Astrocyte of the cerebellum (primary cell): ENCODE results near the gene TEPSIN.
A peak's percentile ranks its signal among the peaks of the same experiment; 100 is the strongest.

Experiments
- DNase-seq: peaks from one replicate; pipeline ENCODE4 v3.0.0-alpha.2; 2011; ENCODE audit warnings: low read depth
- H3K4me3 ChIP-seq: 2 replicates; pipeline ENCODE4 v1.5.1; 2011; ENCODE audit warnings: mild to moderate bottlenecking, low read depth, low read length, moderate library complexity
- in situ Hi-C: cut with HindIII; loops from 2 replicates; pipeline ENCODE4 v1.10.0; 2017; ENCODE audit warnings: low sequenced_read_pairs
- TF ChIP-seq, protein P1 (sequence below): IDR thresholded peaks from 2 replicates; pipeline ENCODE4 v1.5.1; 2012; ENCODE audit warnings: low read length, low read depth, moderate library complexity, mild to moderate bottlenecking; ENCODE audit errors: missing control alignments

TEPSIN gene

GRCh38 chr17:81237591-81238489 lies 1.0 kb downstream of the TEPSIN start:
- in situ Hi-C loops: no loop called here
- peak overlapping the region; percentile 84 for H3K4me3 ChIP-seq
- TF ChIP-seq, protein P1, sequence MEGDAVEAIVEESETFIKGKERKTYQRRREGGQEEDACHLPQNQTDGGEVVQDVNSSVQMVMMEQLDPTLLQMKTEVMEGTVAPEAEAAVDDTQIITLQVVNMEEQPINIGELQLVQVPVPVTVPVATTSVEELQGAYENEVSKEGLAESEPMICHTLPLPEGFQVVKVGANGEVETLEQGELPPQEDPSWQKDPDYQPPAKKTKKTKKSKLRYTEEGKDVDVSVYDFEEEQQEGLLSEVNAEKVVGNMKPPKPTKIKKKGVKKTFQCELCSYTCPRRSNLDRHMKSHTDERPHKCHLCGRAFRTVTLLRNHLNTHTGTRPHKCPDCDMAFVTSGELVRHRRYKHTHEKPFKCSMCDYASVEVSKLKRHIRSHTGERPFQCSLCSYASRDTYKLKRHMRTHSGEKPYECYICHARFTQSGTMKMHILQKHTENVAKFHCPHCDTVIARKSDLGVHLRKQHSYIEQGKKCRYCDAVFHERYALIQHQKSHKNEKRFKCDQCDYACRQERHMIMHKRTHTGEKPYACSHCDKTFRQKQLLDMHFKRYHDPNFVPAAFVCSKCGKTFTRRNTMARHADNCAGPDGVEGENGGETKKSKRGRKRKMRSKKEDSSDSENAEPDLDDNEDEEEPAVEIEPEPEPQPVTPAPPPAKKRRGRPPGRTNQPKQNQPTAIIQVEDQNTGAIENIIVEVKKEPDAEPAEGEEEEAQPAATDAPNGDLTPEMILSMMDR: no peak
- no peak for DNase-seq

DNA sequence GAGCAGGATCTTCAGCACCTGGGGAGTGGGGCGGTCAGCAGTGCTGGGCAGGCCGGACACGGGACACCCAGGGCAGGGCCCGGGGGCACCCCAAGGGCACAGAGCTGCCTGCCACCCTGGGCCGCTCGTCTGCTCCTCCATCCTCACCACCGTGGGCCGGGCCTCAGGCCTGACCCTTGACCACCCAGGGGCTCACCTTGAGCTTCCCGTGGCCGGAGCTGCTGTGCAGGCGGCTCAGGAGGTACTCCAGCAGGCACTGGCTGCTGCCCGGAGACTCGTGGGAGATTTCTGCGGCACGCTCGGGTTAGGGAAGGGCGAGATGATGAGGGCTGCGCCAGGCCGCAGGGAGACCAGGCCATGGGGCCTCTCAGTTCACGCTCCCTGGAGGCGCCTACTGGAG lies 2.1 kb downstream of the TEPSIN start:
- in situ Hi-C loops: no loop called here
- TF ChIP-seq, protein P1: no peak
- DNase-seq: no peak
- H3K4me3 ChIP-seq: no peak overlapping the region

DNA sequence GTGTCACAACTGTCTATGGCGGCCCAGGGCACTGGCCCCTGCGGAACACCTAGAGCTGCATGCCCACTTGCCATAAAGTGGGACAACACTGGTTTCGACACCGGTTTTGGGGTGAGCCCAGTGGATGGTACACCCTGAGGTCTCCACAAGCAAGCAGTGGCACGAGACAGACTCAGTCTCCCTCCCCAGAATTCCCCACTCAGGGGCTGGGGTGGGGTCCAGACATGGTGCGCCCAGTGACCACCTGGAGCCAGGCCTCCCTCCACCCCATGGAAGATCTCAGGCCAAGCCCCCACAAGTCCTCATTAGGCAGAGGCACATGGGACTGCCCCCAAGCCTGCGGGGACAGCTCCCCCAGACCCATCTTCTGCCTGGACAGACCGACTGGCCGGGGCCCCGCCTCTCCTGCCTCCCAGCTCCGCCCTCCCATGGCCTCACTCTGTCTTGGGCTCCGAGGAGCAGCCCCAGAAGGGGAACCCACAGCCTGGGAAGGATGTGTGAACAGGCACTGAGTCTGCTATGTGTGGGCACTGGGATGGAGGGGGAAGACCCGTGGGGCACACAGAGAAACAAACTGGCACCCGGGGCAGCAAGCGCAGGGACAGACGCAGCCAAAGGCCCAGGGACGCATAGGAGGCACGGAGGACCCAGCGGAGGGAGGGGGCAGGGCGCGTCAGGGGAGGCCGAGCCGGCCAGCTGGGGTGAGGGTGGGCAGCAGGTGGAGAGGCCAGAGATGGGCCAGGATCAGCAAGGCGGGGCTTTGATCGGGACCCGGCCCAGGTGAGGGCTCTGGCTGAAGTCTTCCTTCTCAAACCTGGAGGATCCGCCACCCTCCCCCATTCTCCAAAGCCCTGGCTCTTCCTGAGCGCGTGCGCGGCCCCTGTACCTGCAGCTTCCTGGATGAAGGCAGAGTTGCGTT lies 2.8 kb downstream of the TEPSIN start:
- H3K4me3 ChIP-seq: no peak overlapping the region
- in situ Hi-C loops: no loop called here
- TF ChIP-seq, protein P1: no peak
- no peak for DNase-seq

- no peak for DNase-seq
- in situ Hi-C loops: no loop called here
- H3K4me3 ChIP-seq: no peak overlapping the region
- TF ChIP-seq, protein P1: no peak
These were observed 3.7 kb downstream of the TEPSIN start for GRCh38 chr17:81234940-81235821.

DNA sequence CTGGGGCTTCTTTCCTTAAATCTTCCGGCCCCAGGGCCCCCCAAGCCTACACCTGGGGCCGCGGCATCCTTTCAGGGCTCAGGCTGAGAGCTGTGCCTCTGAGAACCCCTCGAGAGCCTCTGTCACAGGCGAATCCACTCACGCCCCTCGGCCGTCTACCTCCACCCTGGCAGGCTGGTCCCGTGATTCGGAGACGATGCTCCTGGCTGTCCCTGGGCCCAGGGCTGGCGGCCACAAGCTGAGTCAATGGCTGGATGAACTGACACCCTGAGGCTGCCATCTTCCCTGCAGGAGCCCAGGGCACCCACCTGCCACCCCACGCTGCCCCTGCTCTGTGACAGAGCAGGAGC lies 4.4 kb downstream of the TEPSIN start:
- no peak overlapping the region for H3K4me3 ChIP-seq
- DNase-seq: no peak
- in situ Hi-C loops: no loop called here
- TF ChIP-seq, protein P1: no peak

GRCh38 chr17:81233811-81234505 lies 4.9 kb downstream of the TEPSIN start:
- TF ChIP-seq, protein P1: no peak
- no peak overlapping the region for H3K4me3 ChIP-seq
- in situ Hi-C loops: no loop called here
- no peak for DNase-seq
